Anterior cingulate cortex (tissue), 58 donors: ENCODE data around the gene NOC2L.
"Not testable (repeated sequence)": the region's sequence is repeated elsewhere in the genome, so short reads cannot be mapped to it uniquely, and the experiment has no call there.

ENCODE experiments used
- DNase-seq, 58 donors: peaks; one replicate each; lab custom pipeline; 2025; lab: John Stamatoyannopoulos, UW

NOC2L gene

DNA sequence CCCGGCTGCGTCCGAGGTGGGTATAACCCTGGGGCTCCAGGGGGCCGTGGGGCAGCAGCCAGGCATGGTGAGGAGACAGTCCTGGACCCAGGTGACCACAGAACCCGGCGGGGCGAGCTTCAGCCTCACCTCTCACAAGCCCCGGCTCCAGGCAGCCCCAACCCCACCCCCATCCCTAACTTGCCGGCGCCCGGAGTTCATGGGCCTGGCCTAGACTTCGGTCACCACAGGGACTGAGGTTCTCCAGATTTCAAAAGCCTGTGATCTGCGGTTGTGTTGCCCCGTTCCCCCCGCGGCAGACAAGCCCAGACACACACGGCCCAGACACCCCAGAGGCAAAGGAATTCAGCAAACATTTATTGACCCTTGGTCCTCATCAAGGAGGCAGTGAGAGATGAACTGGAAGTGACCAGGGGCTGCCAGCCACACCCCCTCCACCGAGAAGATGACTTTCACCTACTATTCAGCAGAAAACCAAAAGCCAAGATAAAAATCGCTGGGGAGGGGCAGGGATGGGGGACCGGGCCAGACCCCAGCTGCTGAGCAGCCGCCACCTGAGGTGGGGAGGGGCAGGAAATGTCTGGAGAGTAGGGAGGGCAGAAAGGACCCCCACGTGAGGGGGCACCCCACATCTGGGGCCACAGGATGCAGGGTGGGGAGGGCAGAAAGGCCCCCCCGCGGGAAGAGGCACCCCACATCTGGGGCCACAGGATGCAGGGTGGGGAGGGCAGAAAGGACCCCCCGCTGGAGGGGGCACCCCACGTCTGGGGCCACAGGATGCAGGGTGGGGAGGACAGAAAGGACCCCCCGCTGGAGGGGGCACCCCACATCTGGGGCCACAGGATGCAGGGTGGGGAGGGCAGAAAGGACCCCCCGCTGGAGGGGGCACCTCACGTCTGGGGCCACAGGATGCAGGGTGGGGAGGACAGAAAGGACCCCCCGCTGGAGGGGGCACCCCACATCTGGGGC is 36.9 kb upstream of the NOC2L start:
- no peak for DNase-seq

DNA sequence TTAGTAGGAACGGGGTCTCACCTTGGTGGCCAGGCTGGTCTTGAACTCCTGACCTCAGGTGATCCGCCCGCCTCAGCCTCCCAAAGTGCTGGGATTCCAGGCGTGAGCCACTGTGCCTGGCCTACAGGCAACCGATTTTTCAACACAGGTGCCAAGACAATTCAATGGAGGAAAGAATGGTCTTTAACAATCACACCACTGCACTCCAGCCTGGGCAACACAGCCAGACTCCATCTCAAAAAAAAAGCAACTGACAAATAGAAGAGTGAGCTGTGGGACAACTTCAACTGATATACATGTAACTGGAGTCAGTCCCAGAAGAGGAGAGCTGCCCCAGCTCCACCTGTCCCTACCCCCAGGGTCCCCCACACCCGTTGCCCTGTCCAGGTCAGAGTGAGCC is 35.5 kb upstream of the NOC2L start:
- not testable (repeated sequence) for DNase-seq

DNA sequence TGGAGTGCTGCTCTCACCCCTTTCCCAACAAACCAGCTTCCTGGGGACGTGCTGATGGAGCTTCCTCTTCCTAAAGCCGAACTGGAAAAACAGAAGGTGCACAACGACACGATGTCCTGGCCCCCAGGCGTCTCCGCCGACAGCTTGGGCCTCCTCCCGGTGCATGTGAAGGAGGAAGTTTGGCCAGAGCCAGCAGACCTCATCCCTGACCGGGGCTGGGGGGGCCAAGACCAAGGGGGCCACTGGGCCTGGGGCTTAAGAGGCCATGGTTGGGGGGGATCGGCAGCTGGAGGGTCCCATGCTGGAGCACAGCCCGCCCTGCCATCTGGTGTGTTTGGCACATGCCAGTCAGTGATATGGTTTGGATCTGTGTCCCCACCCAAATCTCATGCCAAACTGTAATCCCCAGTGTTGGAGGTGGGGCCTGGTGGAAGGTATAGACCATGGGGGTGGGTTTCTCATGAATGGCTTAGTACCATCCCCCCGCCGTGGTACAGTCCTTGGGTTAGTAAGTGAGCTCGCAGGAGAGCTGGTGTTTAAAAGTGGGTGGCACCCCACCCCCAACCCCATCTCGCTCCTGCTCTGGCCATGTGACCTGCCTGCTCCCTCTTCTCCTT is 34.4 kb upstream of the NOC2L start:
- no peak for DNase-seq

DNA sequence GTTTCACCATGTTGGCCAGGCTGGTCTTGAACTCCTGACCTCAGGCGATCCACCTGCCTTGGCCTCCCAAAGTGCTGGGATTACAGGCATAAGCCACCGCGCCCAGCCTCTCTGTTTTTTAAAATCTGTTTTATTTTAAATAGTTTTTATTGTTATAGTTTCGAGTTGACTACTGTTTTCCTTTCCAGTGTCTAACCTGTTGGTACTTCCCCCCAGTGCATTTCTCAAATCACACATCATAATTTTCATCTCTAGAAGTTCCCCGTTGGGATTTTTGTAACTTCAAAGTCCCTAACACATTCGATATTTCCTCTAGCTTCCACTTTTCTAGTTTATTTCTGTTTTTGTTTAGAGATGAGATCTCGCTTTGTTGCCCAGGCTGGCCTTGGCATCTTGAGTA is 33.3 kb upstream of the NOC2L start:
- DNase-seq, result no peak

DNA sequence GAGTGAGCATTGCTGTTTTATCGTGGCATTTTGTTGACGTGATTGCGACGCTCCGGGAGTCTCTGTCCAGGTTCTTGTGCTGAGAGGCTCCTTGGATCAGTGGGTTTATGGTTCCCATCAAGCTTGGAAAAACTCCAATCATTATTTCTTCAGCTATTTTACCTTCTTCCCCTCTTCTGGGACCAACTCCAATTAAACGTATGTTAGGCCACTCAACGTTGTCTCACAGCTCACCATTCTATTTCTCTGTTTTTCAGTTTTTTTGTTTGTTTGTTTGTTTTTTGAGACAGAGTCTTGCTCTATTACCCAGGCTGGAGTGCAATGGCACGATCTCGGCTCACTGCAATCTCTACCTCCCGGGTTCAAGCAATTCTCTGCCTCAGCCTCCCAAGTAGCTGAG is 32.8 kb upstream of the NOC2L start:
- no peak for DNase-seq

DNA sequence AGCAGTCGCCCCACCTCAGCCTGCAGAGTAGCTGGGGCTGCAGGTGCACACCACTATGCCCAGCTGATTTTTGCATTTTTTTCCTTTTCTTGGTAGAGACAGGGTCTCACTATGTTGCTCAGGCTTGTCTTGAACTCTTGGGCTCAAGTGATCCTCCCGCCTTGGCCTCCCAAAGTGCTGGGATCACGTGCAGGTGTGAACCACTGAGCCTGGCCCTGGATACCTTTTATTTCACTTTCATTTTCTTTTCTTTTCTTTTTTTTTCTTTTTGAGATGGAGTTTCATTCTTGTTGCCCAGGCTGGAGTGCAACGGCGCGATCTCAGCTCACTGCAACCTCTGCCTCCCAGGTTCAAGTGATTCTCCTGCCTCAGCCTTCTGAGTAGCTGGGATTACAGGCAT is 32.2 kb upstream of the NOC2L start:
- not testable (repeated sequence) for DNase-seq

DNA sequence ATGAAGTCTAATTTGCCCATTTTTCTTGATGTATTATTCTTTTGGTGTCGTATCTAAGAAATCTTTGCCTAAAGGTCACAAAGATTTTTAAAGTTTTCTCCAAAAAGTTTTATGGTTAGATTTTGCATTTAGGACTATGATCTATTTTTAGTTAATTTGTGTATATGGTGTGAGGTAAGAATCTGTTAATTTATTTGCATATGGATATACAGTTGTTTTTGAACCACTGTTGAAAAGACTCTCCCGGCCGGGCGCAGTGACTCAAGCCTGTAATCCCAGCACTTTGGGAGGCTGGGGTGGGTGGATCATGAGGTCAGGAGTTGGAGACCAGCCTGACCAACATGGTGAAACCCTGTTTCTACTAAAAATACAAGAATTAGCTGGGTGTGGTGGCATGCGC is 29.0 kb upstream of the NOC2L start:
- DNase-seq, result not testable (repeated sequence)

DNA sequence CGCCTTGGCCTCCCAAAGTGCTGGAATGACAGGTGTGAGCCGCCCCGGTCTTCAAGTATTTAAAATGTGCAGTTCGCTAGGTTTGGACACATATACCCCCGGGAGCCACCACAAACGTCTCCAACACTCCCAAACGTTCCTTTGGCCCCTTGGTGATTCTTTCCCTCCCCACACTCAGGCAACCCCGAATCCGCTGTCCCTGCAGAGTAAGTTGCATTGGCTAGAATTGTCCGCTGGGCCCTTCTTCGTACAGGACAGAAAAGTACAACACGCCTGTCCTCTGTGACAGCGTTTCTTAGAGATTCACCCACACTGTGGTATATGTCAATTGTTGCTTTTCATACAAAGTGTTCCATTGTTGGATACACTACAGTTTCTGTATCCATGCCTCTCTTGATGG is 26.1 kb upstream of the NOC2L start:
- DNase-seq, result no peak

DNA sequence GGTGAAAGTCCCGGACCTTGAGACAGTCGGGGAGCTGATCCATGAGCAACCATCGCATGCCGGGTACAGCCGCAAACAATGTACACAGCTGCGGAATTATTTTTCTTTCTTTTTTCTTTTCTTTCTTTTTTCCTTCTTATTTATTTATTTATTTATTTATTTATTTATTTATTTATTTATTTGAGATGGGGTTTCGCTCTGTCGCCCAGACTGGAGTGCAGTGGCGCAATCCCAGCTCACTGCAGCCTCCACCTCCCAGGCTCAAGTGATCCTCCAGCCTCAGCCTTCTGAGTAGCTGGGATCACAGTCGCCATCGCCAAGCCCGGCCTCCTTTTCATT is 25.4 kb upstream of the NOC2L start:
- no peak for DNase-seq

DNA sequence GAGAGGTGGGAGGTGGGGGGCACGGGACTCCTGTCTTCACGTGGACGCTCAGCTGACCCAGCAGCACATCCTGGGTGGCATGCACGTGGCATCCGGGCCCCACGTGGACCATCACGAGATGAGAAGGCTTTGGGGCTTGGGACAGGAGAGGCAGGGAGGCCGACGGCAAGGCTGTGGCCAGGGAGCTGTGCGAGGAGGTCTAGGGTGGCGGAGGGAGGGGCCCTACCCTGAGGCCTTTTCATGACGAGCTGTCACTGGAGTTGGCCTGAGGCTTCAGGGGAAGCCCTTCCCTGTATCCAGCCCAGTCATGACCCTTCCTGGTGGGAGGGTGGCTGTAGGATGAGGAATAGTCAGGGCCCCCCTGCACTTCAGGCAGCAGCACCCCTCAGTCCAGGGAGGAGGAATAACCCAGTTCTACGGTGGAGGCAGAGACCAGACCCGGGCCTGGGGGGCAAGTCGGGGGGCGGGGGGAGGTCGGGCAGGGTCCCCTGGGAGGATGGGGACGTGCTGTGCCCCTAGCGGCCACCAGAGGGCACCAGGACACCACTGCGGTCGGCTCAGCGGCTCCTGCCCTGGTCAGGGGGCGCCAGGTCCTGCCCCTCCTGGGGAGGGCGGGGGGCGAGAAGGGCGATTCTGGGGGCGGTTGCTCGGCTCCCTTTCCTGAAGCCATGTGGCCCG is 24.9 kb upstream of the NOC2L start:
- peak in 15 of 58 donors; percentile 7 to 50 (median 24) for DNase-seq

DNA sequence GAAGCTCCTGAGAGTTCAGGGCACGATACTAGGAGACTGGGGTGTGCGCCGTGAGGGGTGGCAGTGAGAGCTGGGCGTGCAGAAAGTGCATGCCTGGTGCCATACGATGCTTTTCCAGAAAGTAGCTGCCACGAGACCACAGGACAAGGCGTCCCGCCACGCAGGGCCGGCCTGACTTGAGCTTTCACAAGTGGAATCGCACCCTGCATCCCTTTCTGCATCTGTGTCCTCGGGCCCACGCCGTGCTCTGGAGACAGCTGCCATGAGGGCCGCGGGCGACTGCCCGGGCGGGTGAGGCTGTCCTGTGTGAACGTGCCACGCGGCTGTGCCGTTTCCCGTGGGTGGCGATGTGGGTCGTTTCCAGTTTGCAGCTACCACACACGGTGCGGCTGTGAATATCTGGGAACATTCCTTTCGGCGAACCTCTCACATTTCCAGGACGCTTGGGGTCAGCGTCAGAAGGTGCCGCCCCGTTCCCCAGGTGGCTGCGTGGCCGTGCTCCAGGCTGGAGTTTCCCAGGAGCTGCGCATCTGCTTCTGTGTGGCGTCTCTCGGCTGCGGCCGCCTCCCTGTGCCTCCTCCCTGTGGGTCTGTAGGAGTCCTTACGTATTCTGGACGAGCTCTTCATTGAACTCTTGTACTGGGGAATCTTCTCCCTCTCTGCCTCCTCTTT is 23.8 kb upstream of the NOC2L start:
- DNase-seq, result no peak

DNA sequence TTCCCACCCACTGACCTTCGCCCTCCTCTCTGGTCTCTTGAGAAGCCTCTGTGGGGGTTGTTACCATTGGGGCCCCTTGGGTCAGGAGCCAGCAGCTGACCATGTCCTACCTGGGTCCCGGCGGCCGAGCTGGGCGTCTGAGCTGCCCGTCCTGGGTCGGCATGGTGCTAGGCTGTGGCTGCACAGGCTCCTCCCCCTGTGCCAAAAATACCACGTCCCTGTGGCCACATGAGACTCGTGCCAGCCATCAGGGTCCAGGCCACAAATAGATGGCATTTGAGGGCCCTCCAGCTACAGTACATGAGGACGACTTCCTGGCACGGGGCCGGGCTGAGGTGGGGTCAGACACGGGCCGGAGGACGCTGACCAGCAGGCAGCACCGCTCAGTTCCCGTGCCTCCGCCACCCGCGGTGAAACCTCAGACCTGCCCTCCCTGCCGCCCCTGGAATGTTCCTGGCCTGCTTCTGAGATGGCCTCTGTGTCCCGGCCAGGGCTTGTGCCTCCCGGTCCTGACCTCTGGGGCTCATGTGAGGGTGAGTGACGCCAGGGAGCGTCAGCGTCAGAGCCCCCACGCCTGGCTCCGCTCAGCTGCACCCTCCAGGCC is 23.0 kb upstream of the NOC2L start, which contains the start of gene PERM1:
Gene PERM1 (minus strand): TSS at position 139 of the 604 bp plus-strand sequence. CDS start 1,064 bp downstream, outside the sequence.
- no peak for DNase-seq

DNA sequence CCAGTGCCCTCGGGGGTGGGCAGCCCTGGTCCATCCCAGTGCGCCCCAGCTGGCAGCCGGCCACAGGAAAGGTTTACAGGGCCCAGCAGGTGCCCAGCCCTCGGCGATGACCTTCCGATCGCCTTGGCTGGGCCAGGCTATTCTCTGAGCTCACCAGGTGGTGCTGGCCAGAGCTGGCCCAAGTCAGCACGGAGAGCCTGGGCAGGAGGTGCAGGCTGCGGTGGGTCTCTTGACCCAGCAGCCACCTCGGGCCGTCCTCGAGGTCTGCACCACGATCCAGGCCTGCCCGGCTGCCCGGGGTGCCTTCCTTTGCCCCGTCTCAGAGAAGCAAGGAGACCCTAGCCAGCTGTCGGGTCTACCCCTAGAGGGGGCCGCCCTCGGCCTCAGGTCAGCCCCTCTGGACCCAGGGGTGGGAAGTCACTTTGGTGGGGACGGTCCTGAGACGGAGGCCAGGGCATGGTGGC is 22.5 kb upstream of the NOC2L start:
- DNase-seq, result no peak

DNA sequence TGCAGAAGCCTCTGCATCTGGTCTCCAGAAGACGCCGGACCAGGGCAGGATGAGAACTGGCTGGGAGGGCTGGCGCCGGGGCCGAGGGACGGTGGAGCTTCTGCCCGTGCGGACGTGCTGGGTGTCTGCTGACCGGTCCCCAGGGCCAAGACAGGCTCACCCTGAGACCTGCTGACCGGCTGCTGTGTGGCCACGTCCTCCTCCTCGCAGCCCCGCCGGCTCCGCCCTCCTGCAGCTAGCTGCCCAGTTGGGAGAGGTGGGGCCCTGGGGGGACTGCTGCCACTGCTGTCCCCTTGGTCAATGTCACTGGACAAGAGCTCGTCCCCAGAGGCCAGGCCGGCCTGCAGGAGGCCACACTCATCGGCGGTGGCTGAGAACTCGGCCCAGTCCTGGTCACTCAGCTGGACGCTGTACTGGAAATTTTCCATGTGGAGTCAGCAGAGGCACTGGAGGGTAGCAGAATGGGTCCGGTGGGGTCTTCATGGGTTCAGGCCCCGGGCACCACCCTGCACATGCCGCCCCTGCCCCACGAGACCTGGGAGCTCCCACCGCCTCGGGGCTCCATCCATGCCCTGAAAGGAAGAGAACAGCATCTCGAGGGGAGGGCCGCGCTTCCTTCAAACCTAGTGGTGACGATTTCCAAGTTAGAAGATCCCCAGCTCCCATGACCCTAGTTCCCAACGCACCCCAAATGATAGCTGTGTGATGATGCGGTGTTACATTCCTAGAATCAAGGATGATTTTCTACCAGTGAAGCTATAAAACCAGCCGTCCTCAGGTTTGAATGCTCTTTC is 21.7 kb upstream of the NOC2L start:
- DNase-seq, result no peak

DNA sequence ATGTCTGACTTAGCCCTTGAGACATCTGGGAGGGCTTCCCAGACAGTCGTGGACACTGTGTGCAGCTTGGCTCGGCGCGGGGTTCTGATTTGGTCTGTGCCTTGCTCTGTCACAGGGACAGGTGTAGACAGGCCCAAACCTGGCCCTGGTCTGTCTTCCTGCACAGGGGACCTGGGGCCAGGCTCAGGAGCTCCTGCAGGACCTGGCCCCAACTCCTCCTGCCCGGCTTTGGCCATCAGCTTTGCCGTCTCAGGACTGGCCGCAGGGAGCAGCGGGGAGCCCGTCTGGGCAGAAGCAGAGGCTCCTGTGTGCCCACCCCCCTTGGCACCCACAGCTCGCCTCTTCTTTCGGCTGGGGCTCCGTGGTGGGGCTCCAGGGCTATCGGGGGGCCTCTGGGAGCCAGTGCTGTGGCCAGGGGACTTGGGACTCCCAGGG is 21.1 kb upstream of the NOC2L start:
- no peak for DNase-seq

DNA sequence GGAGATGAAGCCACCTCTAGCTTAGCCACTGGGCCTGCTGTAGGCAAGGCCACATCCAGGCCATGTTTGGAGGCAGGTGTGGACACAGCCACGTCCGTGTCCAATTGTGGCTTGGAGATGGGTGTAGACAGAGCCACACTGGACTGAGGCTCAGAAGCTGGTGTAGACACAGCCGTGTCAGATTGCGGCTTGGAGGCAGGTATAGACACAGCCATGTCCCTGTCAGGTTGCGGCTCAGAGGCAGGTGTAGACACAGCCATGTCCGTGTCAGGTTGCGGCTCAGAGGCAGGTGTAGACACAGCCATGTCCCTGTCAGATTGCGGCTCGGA is 20.7 kb upstream of the NOC2L start:
- no peak for DNase-seq

DNA sequence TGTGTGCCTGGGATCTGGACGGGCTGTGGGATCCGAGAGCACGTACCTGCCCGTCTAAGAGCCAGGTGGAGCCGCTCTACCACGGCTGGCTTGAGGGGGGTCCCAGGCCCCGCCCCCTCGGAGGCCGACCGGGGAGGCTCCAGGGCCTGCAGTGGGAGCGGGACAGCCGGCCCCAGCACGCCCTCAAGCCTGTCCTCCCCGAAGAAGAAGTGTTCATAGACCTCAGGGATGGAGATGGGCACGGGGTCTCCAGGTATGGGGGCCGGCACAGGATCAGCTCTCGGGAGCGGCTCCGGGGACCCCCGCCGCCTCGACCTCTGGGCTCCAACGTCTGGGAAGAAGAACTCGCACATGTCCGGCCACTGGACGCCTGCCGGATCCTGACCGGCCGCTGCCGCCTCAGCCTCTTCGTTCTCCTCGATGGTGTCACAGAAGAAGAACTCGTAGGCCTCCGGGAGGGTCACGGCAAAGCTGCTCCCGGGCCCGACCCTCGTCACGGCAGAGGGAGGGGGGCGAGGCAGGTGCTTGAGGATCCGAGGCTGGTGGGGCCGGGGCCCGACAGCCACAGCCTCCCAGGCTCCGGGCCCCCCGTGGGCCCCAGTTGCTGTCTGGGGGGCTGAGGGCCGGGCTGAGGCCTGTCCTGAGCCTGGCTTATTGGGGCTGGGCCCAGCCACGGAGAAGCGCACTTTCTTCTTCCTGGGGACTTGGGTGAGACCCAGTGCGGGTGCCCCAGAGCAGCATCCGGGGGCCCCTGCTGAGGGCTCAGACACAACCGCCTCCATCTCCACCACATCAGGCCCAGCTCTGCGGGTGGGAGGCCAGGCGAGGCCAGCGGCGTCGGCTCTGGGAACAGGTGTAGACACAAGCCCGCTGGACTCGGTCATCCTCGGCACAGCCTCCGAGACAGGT is 20.0 kb upstream of the NOC2L start:
- DNase-seq, result no peak

DNA sequence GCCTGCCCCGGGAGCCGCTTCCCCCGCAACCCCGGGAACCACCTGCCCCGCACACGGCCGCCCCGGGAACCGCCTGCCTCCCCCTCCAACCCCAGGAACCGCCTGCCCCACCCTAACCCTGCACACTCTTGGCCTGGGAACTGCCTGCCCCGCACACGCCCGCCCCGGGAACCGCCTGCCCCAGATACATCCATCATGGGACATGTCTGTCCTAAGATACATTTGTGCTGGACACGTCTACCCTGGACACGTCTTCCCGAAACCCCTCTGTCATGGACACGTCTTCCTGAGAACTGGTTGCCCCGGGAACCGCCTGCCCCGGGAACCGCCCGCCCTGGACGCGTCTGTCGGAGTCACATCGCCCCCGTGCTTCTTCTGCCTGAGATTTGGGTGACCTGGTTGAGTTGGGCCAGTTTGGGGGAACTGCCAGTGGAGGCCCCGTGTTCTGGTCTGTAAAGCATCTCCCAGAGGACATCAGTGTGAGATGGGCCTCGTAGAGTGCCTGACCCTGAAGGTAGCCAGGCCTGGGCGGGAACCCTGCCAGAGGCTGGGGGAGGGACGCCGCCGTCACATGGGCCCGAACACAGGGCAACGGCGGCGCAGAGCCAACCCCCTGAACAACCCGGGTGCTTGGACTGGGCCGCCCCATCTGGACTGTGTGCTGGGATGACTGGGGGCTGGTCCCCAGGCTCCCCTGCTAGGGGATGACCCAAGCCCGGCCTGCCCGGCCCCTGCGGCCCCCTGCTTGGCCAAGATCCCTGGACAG is 19.2 kb upstream of the NOC2L start:
- DNase-seq, result no peak
